PC-9 (cell line): ENCODE data around the gene NRG3.

ENCODE experiments used
- EZH2 ChIP-seq: fragments of 200-600 bp; sonication (generic); IDR thresholded peaks from 2 replicates; pipeline ENCODE4 v1.8.0; 2017; ENCODE audit warnings: antibody characterized with exemption, low read depth
- TF ChIP-seq, protein P1 (sequence below): fragments of 200-600 bp; sonication (generic); conservative IDR thresholded peaks from 2 replicates; pipeline ENCODE4 v1.6.1; 2017; ENCODE audit warnings: mixed run types, antibody characterized with exemption, mild to moderate bottlenecking, moderate library complexity

DNA sequence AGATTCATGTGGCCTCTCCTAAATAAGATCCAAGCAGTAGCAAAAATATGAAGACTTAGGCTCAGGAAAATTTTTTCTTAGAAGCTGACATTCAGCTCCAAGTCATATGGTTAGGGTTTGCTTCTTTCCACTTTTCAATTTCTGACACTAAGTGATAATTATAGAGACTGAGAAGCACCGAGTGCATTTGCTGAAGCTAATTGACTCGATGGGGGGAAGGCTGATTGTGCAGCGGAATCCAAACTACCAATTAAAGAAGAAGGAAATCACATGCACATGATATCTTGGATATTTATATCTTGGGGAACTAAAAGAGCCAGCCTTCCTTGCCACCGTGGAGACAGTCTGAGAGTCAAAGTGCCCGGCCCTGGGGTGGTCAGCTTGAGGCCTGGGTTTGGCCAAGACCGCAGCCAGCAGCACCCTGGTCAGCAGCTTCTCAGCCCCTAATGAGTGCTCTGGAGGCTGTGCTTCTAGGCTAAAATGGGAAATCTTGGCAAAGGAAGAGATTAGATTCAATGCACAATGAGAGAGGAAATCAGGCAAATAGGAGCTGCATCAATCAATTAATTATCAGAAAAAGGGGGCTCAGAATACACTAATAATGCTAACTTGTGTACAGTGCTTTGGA, 589.3 kb downstream of the NRG3 start:
- no peak for TF ChIP-seq EZH2
- TF ChIP-seq, protein P1, sequence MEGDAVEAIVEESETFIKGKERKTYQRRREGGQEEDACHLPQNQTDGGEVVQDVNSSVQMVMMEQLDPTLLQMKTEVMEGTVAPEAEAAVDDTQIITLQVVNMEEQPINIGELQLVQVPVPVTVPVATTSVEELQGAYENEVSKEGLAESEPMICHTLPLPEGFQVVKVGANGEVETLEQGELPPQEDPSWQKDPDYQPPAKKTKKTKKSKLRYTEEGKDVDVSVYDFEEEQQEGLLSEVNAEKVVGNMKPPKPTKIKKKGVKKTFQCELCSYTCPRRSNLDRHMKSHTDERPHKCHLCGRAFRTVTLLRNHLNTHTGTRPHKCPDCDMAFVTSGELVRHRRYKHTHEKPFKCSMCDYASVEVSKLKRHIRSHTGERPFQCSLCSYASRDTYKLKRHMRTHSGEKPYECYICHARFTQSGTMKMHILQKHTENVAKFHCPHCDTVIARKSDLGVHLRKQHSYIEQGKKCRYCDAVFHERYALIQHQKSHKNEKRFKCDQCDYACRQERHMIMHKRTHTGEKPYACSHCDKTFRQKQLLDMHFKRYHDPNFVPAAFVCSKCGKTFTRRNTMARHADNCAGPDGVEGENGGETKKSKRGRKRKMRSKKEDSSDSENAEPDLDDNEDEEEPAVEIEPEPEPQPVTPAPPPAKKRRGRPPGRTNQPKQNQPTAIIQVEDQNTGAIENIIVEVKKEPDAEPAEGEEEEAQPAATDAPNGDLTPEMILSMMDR: no peak
